GM10847 (cell line): ENCODE results near the gene DLK1.

Experiments
- POLR2A ChIP-seq: IDR thresholded peaks from 2 replicates; pipeline ENCODE4 v1.6.1; 2011; ENCODE audit not compliant: insufficient read length; ENCODE audit errors: extremely low read depth

DLK1 gene

DNA sequence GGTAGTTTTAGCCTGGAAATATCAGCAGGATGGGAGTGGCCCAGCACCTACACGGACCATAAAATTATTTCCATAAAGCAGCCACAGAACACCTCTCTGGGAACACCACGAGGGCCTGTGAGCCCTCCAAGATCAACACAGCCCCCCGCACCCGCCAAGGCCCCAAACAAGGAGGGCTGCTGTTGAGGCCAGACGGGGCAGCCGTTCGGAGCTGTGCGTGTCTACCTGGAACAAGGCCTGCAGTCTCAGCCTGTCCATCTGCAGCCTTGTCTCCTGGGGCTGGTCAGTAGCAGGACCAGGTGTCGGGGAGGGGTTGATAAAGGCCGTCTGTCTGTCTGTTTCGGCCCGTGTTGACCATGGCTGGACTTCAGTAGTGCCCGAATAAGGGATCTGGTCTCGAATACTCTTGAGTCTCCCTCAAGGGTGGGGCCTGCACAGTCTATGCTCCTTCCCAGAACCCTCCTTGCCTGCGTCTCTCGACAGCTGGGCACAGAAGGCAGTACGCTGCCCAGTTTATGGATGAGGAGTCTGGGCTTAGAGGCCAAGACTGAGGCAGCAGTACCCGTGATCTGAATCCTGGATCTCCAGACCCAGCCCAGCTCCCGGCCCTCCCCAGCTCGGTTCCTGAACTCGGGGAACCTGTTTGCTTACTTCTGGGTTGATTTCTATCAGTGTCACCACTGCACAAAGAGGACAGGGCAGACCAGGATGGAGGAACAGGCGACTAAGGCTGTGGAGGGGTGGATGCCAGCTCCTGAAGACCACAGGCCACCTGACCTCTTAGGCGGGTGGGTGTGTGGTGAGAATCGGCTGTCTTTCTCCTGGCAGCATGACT is 23.1 kb upstream of the DLK1 start:
- TF ChIP-seq POLR2A: no peak

DNA sequence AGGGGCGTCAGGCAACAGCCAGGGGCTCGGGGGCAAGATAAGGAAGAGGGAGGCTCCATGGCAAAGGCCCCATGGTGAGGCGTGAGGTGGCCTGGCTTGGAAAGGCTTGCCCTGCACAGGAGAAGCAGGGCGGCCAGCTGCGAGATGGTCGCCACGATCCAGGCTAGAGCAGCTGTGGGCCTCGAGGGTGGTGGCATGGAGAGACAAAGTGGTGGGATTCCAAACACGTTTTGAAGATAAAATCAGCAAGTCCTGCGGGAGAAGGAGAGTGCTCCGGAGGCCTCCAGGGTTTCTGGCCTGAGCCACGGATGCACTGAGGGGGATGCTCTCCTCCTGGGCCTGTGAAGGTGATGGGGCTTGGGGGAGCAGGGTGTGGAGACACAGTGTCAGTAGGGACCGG is 20.5 kb upstream of the DLK1 start:
- no peak for TF ChIP-seq POLR2A

DNA sequence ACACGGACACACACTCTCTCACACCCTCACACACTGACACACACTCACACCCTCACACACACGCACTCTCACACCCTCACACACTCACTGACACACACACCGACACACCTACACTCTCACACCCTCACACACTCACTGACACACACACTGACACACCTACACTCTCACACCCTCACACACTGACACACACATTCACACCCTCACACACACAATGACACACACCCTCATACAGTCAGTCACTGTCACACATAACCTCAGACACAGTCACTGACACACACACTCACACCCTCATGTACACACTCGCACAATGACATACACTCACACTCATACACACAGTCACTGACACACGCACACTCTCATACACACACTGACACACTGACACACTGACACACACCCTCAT is 19.8 kb upstream of the DLK1 start:
- TF ChIP-seq POLR2A: no peak

DNA sequence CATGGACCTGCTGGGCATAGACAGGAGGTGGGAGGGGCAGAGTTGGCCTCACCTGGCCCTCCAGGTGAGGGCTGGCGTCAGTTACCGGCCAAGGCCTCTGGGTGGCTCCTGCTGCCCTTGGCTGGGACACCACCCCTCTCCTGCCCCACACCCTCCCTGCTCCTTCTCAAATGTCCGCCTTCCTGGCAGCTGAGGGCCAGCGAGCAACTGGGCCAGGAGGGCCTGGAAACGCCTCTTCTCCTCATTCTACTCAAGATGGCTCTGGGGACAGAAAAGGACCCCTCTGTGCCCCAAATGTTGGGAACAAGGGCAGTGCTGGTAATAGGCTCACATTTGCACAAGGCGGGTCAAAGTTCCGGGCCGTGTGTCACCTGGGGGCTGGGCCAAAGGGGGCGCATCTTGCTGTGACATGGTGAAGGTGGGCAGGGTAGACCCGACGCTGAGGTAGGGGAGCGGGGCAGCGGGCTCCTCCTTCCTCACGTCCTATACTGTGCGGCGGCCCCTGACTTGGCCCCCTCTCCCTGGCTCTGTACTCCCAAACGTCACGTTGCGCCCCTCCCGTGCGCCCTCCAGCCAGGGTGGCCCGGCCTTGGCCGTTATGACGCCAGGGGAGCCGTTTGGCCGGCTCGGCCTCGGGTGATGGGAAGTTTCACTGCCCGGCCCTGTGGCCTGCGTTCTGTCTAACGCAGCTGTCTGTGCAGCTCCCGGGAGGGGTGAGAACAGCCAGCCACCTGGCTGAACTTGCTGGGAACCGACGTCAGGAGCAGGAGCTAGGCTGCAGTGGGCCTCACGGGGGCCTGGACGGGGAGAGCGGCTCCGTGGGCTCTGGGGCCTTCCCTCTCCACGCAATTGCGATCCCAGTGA is 18.0 kb upstream of the DLK1 start:
- TF ChIP-seq POLR2A: no peak

DNA sequence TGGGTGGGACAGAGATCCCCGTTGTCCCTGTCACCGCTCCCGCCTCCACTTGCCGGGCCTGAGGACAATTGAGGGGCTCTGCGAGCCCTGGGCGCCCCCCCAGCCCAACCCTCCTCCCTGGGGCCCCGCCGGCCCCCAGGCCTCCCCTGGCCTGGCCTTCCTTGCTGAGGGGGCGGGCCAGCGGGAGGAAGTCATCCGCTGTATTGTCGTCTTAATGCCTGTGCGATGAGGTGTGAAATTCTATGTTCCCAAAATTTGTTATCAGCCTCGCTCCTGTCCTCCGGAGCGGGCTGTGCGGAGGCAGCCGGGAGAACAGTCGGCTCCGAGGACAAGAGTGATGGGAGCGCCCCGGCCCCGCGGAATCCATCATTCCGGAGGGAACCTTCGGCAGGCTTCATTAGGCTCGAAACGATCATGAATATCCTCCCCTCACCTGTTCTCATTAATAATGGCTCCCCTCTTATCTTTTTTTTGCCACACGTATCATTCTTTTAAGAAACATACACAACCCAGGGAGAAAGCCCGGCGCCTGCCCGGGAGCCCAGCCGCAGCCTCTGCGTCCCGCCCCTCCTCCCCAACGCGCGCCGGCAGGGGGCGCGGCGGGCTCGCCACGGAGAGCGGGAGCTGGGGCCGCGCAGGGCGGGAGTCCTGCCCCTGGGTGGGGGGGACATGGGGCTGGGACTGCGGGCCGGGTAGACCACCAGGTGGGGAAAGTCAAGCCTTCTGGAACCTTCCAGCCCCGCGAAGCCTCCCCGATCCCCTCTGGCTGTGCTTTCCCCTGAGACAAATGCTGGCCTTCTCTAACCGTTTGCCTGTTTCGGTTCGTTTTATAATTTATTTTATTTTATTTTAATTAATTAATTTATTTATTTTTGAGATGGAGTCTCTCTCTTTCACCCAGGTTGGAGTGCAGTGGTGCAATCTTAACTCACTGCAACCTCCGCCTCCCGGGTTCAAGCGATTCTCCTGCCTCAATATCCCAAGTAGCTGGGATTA is 17.1 kb upstream of the DLK1 start:
- TF ChIP-seq POLR2A: no peak

DNA sequence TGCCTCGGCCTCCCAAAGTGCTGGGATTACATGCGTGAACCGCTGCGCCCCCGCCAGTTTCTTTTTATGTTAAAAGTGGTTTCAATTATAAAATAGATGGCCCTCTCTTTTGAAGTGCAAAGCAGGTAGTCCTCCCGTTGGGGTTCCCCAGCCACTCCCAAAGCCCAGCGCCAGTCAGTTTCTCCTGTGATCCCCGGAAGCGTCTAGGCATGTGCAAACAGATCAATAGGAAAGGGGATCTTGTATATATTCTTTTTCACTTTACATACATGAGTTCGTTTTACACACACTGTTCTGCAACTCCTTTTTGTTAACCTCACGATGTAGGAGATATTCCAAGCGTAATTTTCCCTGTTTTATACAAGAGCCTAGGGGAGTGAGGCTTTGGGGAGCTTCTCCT is 16.3 kb upstream of the DLK1 start:
- no peak for TF ChIP-seq POLR2A

DNA sequence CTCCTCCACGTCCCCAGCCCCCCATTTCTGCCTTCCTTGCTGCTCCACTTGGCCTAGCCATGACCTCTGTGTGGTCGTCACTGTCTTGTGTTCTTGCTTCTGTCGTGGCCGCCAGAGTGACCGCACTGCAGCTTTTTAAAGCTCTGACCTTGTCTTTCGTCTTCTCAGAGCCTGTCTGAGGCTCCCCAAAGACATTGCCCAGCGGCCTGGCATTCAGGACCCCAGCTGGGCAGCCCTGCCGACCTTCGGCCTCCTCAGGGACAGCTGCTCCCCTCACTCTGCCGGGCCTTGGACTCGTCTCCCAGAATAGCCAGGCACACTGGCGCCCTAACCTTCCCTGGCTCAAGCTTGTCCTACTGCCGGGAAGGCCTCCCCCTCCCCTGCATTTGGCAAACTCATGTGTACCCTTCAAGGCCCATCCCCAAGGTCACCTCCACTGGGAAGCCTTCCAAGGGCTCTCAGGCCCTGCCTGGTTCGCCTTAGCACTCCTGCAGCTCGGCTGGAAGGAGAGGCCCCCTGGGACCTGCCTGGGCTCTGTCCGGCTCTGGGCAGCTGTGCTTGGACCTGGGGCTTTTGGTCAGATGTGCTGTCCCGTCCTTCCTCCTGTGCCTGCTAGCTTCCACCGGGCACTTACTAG is 15.7 kb upstream of the DLK1 start:
- no peak for TF ChIP-seq POLR2A

DNA sequence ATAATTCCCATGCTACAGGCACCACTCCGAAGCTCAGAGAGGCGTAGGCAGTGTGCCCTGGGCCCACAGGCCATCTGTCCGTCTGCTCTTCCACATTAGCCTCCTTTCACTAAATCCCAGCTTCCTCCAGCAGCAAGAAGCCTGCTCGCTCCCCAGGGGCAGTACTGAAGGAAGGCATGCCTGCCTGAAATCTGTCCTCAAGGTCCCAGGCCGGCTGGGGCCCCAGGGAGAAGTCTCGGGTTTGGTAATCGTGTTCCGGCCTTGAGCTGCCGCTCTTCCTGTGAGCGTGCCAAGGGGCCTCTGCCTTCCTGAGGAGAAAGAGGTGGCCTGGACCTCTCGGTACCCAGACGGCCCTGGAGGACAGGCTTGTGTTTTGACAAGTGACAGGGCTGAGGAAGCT is 15.2 kb upstream of the DLK1 start:
- no peak for TF ChIP-seq POLR2A

DNA sequence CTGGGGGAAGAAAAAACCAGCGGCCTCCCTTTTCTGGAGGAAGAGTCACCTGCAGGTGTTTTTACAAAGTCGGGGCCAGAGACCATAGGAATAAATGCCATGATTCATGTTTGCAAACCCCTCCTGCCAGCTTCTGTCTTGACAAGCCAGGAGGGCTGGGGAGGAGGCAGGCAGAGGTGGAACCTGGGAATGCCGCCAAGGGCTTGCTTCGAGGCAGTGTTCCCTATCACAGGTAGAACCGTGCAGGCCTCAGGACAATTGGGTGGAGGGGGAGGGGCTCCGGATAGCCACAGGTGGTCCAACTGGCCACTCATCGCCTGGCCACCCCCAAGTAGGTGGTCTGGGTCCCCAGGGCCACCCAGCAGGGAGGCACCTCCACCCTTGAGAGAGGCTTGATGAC is 14.2 kb upstream of the DLK1 start:
- TF ChIP-seq POLR2A: no peak

DNA sequence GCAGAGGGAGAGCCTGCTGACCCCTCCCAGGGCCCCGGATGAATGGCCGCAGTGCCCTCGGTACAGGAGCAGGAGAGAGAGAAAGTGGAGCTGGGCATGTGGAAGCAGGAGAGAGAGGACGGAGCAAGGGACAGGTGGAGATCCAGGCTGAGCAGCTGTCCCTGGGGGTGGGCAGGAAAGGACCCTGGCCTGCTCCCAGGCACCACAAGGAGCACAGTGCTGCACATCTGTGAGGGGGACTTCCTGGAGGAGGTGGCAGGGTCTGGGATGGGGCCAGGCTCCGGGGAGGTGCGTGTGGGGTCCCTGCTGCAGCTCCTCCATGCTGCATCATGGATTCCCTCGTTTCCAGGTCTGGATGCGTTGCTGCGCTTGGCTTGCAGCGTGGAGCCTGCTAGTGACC is 13.0 kb upstream of the DLK1 start:
- TF ChIP-seq POLR2A: no peak

DNA sequence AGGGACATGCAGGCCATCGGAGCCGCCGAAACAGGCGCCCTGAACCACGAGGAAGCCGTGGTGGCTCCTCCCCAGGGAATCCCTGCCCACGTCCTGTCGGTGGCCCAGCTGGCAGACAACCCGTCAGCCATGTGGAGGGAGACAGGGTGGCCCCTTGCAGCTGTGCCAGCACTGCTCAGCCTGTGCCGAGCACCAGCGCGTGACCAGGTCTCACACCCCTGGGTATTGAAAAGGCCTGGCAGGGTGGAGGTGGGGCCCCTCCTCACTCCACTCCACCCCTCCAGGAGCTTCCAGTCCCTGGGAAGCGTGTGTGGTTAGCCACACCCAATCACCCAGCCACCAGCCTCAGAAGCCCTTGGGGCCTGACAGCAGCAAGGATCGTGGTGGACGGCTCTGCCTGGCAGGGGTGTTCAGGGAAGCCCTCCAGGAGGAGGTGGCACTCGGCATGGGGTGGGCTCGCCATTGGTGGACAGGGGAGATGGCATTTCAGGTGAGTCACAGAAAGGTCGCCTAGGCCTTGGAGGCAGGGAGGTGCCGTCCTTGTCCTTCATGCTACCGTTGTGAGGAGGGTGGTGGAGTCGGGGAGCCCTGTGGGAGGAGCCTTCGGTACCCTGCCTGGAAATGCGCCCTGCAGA is 12.3 kb upstream of the DLK1 start:
- no peak for TF ChIP-seq POLR2A

DNA sequence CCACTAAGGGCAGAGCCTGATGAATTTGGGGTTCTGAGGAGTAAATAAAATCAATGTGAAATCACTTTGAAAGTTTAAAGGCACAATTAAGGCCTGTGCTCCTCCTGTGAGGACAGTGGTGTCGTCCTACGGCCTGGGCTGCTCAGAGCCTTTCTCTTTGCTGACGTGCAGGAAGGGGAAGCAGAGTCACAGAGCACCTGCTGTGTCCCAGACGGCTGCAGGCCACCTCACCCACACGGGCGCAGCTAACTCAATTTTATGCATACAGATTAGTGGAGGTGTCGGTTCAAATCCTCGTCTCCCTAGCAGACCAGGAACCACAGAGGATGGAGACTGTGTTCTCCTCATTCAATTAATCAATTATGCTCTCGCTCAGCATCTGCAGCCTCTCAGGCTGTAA is 11.4 kb upstream of the DLK1 start:
- TF ChIP-seq POLR2A: no peak

DNA sequence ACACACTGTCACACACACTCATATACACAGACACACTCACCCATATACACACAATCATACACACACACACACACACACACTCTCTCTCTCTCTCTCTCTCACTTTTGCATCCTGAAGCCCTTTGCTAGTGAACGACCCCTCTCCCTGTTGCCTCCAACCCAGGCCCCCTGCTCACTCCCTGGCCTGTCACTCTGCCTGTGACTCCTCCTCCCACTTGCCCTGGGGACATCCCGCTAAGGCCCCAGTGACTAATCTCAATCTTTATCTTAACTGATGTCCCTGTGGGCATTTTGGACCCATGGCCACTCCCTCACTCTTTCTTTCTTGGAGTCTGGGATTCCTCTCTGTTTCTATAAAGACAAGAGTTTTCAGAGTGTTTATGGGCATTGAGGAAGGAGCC is 10.9 kb upstream of the DLK1 start:
- no peak for TF ChIP-seq POLR2A

DNA sequence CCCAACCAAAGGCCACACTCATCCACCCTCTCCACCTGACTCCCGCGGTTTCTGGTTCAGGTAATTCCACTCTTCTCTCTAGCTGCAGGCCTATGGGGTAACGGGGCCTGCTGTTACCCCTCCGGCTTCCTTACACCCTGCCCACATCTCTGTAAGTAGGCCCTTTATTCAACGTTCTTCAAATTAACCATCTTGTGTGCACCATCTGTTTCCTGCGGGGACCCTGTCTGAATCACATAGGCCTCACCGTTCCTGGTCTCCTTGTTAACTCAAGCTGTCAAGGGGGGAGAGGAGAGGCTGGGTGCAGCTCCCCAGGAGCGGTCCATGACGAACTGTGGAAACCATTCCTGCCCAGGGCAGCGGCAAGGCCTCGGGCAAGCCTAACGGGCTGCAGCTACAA is 9.3 kb upstream of the DLK1 start:
- TF ChIP-seq POLR2A: no peak
